Esophagus squamous epithelium (tissue), 4 donors: ENCODE results near the gene ZYX.

Source experiments
- CTCF ChIP-seq, 6 experiments: fragments of 450-650 bp in 4 of 6; fragments of 200-600 bp in 2 of 6; sonication (generic) in 2 of 6; IDR thresholded peaks; one replicate each; pipeline ENCODE4 v1.5.1; 2016 to 2019; ENCODE audit warnings: antibody characterized with exemption in 6 of 6, mild to moderate bottlenecking in 4 of 6, moderate library complexity in 4 of 6
- POLR2A ChIP-seq, 4 donors: fragments of 450-650 bp; IDR thresholded peaks; one replicate each; pipeline ENCODE4 v1.6.1; 2017; ENCODE audit warnings: antibody characterized with exemption in 4 of 4, mild to moderate bottlenecking in 4 of 4, moderate library complexity in 3 of 4

GRCh38 chr7:143375298-143376034 is 5.7 kb upstream of the ZYX start:
- TF ChIP-seq CTCF (IDR thresholded peaks at IDR 0.05) (no peak), POLR2A (IDR thresholded peaks at IDR 0.05) (no peak)
